ENCODE measurements around the gene COLEC12.

The COLEC12 gene

GRCh38 chr18:432791-433190, 67.7 kb downstream of the COLEC12 start:
- Histone ChIP-seq H3K4me3 (ENCODE audit: low read depth, low read length) (no peak overlapping the region), H3K36me3 (replicated peaks) (no peaks in the 10 kb centered on the region), H3K27ac (no peak overlapping the region), H3K27me3 (replicated peaks) (no peaks in the 10 kb centered on the region)
- in situ Hi-C loops (cut with HindIII; ENCODE audit: low pct_ligation_motif_present, low sequenced_read_pairs) = no loop called here
- DNase-seq = no peak
- no peak for TF ChIP-seq CTCF (IDR thresholded peaks at IDR 0.05; ENCODE audit: low read depth, low read length, missing control alignments)

- no peak for DNase-seq
- Histone ChIP-seq H3K4me3 (ENCODE audit: low read depth, low read length) (no peak overlapping the region), H3K27me3 (replicated peaks) (no peaks in the 10 kb centered on the region), H3K36me3 (replicated peaks) (no peaks in the 10 kb centered on the region), H3K27ac (no peak overlapping the region)
- TF ChIP-seq CTCF (IDR thresholded peaks at IDR 0.05; ENCODE audit: low read depth, low read length, missing control alignments) = no peak
- in situ Hi-C loops (cut with HindIII; ENCODE audit: low pct_ligation_motif_present, low sequenced_read_pairs) = no loop called here
Measured at GRCh38 chr18:429030-429429, 71.5 kb downstream of the COLEC12 start.

GRCh38 chr18:427005-427404, 73.5 kb downstream of the COLEC12 start:
- no peak for TF ChIP-seq CTCF (IDR thresholded peaks at IDR 0.05; ENCODE audit: low read depth, low read length, missing control alignments)
- Histone ChIP-seq H3K36me3 (replicated peaks) (no peaks in the 10 kb centered on the region), H3K27ac (no peak overlapping the region), H3K27me3 (replicated peaks) (no peaks in the 10 kb centered on the region), H3K4me3 (ENCODE audit: low read depth, low read length) (no peak overlapping the region)
- in situ Hi-C loops (cut with HindIII; ENCODE audit: low pct_ligation_motif_present, low sequenced_read_pairs) = no loop called here
- peak; percentile 66 for DNase-seq

- in situ Hi-C loops (cut with HindIII; ENCODE audit: low pct_ligation_motif_present, low sequenced_read_pairs) = no loop called here
- Histone ChIP-seq H3K27ac (no peak overlapping the region), H3K27me3 (replicated peaks) (no peaks in the 10 kb centered on the region), H3K36me3 (replicated peaks) (no peaks in the 10 kb centered on the region), H3K4me3 (ENCODE audit: low read depth, low read length) (no peak overlapping the region)
- no peak for TF ChIP-seq CTCF (IDR thresholded peaks at IDR 0.05; ENCODE audit: low read depth, low read length, missing control alignments)
- no peak for DNase-seq
Measured at GRCh38 chr18:425106-425745, 75.3 kb downstream of the COLEC12 start.

- no peak for TF ChIP-seq CTCF (IDR thresholded peaks at IDR 0.05; ENCODE audit: low read depth, low read length, missing control alignments)
- peak overlapping the region; percentile 2 for H3K27ac ChIP-seq
- H3K27me3 ChIP-seq (replicated peaks) = no peaks in the 10 kb centered on the region
- no peak overlapping the region for H3K4me3 ChIP-seq (ENCODE audit: low read depth, low read length)
- in situ Hi-C loops (cut with HindIII; ENCODE audit: low pct_ligation_motif_present, low sequenced_read_pairs) = no loop called here
- H3K36me3 ChIP-seq (replicated peaks) = no peaks in the 10 kb centered on the region
- no peak for DNase-seq
Measured at GRCh38 chr18:424668-425067, 75.8 kb downstream of the COLEC12 start.

- Histone ChIP-seq H3K4me3 (ENCODE audit: low read depth, low read length) (no peak overlapping the region), H3K27ac (peak overlapping the region; percentile 2), H3K36me3 (replicated peaks) (no peaks in the 10 kb centered on the region), H3K27me3 (replicated peaks) (no peaks in the 10 kb centered on the region)
- DNase-seq = peak; percentile 69
- in situ Hi-C loops (cut with HindIII; ENCODE audit: low pct_ligation_motif_present, low sequenced_read_pairs) = no loop called here
- TF ChIP-seq CTCF (IDR thresholded peaks at IDR 0.05; ENCODE audit: low read depth, low read length, missing control alignments) = no peak
Measured at GRCh38 chr18:424071-424661, 76.3 kb downstream of the COLEC12 start.
